ENCODE data around the gene DNAI2.

DNAI2 gene

DNA sequence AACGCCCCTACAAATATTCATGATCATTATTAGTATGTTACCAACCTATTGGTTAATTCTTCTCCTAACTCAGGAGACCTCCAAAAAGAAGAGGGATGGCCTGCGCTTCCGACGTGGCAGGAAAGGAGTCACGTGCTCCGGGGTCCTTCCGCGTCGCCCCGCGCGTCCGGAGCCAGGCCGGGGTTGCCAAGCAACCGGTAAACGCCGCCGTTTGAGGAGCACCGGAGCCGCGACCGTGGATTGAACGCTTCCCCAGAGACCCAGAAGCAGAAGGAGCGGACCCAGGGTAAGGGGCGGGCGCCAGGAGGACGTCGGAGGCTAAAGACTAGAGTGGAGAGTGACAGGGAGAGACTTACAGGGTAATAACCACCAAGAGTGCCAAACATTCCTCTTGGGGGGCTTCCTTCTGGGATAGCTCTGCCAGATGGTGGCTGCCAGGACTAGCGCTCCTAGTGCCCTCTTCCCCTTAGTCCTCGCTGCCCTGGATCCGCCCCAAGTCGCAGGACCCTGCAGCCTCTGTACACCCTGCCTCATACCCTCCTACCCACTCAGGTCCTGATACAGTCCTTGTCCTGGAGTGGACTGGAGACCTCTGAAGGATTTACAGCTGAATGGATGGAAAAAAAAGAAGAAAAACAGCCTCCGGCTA, at the start of gene DNAI2:
DNAI2 (plus strand) TSS at position 175 of the 649 bp plus-strand sequence. CDS start 7,584 bp downstream, outside the sequence.
- no peak for DNase-seq

- no peak for DNase-seq
Measured at GRCh38 chr17:74224959-74225725, 48.9 kb upstream of the DNAI2 start.

DNA sequence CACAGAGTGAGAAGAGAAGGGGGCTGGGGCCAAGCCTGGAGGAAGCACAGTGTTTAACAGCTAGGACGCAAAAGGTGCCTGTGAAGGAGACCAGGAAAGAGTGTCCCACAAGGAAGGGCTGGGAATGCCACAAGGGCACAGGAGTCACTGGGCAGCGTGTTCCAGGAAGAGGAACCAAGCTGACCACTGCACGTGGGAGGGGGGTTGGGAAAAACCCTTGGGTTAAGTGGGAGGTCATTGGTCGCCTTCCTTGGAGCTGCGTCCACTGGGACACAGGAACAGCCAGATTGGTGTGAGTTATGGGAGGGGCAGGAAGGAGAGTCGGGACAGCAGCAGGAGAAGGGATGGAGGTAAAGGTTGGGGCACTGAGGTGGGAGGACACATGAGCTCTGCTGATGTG, 47.8 kb upstream of the DNAI2 start:
- no peak for DNase-seq

- no peak for DNase-seq
Measured at GRCh38 chr17:74227271-74228080, 46.6 kb upstream of the DNAI2 start.

DNA sequence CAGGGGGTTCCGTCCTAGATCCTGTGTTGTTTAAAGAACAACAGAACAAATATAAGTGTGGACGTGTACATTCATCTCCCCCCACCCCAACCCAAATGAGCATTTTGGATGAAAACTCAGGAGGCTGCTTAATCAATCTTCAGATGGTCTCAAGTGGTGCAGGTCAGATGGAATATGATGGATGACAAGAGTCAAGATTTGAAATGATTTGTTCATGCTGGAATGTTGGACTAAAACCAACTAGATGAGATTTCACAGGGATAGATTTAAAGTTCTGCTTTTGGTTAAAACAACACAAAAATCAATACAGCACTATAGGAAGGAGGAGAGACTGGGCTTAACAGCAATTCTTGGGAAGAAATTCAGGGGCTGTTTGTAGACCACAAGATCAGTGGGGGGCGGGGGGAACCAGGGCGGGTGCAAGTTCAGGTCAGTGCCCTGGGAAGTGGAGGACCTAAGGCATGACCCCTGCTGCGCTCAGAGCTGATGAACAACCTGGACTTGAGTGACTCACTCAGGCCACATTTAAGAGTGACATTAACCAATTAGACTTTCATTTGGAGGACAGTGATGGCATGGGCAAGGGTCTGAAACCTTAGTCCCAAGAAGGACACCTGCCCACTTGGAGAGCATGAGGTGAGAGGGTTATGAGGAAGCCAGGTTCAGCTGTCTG, 45.6 kb upstream of the DNAI2 start:
- DNase-seq = no peak

DNA sequence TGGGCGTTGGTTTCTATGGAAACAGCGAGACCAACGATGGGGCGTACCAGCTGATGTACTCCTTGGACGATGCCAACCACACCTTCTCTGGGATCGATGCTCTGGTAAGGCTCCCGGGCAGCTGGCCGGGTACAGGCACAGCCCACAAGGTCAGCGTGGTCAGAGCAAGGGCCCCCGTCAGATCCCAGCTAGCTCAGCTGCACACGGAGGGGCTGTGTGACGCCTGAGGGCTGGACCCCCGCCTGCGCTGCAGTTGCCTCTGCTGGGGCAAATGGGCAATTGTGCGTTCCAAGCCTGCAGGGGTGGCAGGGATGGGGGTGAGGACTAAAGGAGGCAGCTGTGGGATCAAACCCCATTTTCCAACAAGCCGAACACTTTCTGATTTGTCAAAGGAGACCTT, 43.1 kb upstream of the DNAI2 start:
- DNase-seq = no peak

DNA sequence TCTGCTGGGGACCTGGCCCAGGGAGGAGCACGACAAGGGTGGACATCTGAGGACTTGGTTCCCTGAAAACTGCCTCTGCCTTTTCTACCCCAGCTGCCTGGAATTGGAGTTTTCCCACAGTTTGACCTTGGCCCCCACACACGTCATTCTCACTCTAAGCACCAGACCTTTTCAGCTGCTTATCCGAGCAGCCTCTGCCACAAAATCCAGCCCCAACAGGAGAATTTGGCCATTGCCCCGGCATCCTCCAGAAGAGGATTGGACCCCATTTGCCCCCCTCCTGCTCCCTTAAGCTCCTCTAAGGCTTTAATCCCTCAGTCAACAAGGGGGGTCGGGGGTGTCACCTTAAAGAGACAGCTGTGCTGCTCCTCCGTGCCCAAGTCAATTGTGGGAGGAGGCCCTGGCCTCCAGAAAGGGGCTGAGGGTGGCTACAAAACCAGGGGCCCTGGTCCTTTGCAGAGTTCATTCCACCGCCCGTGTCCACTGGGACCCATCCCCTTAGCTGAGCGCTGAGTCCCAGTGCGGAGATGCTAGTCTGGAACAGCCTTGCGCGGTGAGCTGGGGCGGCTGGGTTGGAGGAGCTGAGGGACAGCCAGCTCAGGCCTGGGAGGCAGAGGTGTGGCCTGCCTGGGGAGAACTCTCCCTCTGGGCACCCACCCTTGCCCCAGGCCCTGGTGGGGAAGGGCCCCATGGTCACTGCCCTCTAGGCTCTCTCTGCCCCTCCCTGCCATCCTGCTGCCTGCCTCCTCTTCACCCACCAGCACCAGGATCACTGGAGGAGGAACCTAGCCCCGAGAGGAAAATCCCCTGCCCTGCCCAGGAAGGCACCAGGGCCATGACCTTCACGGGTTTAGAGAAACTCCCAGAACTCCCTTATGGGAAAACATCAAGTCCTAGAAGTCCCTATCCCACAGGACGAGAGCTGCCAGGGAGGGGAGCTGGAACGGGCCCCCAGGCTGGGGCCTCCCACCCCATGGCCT, 41.8 kb upstream of the DNAI2 start:
- no peak for DNase-seq

- DNase-seq = no peak
Measured at GRCh38 chr17:74233937-74234336, 40.1 kb upstream of the DNAI2 start.

DNA sequence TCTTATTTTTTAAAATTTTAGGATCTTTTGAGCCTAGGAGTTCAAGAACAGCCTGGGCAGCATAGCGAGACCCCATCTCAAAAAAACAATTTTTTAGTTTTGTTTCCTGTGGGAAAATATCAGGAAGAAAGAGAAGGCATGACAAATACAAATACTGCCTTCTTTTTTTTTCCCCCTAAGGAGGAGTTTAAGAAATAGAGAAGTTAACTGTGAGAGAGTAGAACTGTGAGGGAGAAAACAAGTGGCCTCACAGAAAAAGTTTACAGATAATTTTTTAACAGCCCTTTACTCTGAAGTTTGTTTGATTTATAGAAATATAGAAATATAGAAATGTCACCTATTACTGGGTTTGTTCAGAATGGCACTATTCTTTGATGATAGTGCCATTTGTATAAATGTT, 39.5 kb upstream of the DNAI2 start:
- DNase-seq = no peak

GRCh38 chr17:74235040-74235581, 38.9 kb upstream of the DNAI2 start:
- DNase-seq = no peak

GRCh38 chr17:74235911-74236371, 38.1 kb upstream of the DNAI2 start:
- no peak for DNase-seq

DNA sequence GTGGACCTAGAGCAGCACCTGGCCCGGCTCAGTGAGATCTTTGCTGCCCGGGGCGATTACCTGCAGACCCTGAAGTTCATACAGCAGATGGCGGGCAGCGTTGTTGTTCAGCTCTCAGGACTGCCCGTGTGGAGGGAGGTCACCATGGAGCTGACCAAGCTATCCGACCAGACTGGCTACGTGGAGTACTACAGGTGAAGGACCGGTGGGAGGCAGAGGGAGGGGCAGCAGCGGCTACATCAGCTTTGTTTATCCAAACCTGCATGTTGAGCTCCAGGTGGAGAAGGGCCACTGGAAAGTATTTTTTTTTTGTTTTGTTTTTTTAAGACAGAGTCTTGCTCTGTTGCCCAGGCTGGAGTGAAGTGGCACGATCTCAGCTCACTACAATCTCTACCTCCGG, 36.7 kb upstream of the DNAI2 start:
- no peak for DNase-seq

- no peak for DNase-seq
Measured at GRCh38 chr17:74239172-74239571, 34.9 kb upstream of the DNAI2 start.

GRCh38 chr17:74240618-74241205, 33.3 kb upstream of the DNAI2 start:
- DNase-seq = no peak

DNA sequence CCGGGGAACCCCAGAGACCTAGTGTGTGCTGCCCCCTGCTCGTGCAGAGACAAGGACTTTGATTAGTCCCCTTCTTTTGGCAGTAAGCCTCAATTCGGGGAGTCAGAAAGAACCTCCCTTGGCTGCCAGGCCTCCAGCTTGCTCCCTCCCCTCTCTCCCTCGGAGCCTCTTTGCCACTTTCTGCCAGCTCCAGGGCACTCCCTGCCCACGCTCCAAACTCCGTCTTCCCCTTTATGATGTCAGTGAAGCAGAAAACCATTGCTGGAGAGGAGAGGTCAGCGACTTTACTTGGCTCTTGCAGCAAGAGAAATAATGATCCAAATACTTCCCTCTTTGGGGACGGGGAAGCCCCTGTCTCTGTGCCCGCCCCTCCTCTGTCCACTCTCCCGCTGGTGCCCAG, 32.6 kb upstream of the DNAI2 start:
- no peak for DNase-seq

GRCh38 chr17:74241847-74242246, 32.2 kb upstream of the DNAI2 start:
- DNase-seq = no peak

DNA sequence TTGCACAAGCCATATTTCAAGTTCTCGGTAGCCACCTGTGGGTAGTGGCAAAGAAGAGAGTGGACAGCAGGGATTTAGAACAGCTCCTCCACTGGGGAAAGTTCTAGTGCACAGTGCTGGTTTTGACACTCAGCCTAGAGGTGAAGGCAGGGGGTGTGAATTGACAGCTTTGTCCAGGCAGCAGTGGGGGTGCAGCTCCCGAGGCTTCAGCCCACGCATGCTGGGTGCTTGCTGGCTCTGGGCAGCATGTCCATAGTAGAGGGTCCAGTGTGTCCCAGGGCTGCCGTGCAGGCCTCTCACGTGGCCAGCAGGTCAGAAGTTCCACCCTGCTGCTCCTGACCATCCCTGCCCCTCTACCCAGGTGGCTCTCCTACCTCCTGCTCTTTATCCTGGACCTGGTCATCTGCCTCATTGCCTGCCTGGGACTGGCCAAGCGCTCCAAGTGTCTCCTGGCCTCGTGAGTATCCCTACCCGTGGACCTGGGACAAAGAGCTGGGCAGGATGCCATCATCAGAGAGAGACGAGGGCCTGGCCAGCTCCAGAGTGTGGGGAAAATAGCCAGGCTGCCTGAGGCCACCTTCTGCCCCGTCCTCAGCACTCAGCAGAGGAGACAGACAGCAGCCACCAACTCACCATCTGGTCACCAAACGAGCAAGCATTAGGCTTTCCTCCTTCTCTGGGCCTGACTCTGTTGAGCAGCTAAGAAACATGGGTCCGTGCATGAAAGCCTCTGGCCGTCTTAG, 30.9 kb upstream of the DNAI2 start:
- no peak for DNase-seq

- DNase-seq = no peak
Measured at GRCh38 chr17:74244128-74244527, 29.9 kb upstream of the DNAI2 start.

DNA sequence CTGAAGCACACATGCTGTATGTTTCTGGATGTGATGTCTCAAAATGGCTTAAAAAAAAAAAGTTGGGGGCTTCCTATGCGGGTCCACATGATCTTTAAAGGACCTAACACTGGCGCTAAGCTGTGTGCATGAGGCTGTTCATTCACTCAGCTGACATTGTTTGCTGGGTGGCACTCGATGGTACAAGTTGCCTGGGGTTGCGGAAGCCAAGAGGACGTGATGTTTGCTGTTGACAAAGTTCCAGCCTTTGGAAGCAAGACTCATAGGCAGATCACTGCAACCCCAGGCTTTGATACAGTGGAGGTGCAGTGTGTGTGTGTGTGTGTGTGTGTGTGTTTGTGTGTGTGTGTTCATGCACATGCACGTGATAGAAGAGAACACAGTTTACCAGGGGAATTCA, 29.5 kb upstream of the DNAI2 start:
- no peak for DNase-seq

DNA sequence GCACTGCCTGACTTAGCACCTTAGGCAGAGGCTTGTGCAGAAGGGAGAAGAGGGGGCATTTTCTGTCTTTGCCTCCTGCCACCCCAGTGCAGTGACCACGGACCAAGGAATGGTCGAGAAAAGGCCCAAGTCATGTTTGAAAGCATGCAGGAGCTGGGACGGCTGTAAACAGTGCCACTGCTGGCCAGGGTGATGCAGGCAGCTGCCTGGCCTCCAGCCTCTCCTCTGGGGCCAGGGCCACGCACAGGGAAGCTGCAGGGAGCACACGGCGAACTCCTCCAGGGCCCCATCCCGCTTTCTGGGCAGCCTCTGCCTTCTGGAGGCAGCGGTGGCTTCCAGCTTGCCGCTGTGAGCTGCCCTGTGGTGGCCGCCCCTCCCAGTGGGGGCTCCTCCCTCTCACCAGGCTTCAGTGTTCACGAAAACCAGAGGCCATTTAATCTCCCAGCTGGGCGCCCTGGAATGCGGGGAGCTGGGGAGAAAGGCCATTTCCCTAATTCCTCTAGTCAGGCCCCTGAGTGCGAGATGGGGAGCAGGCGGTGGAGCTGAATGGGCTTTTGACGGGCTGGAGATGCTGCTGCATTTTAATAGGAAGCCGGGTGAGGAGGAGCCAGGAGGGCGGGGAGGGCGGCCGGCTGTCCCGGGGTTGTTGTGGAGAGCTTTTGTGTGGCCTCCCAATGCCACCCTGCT, 28.7 kb upstream of the DNAI2 start:
- DNase-seq = no peak
